Measurements from ENCODE around the gene ADGRL3. TPM values are rescaled to one million over a fixed set of nuclear protein-coding genes. Genes with fewer than 3 reads are reported as not detected.
"Not testable (repeated sequence)": the region's sequence is repeated elsewhere in the genome, so short reads cannot be mapped to it uniquely, and the experiment has no call there.

Gene ADGRL3
- polyA plus RNA-seq, 3 donors from 2014 or later, result not detected

DNA sequence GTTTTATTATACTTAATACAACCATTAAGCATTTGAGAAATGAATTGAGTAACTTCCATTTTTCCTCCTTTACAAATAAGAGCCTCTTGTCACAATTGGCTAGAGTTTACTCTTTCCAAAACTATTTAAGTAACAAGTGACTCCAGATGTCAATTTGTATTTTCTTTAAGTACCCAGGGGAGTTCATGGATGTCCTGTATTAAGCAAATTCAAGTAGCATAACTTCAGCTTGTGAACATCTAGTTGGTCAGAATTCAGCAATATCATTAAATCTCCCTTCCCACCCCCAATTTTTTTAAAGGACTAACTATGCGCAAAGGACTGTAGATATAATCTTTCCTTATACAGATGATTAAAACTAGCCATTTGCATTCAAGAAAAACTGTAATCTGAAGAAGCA is 1.4 kb upstream of the ADGRL3 start:
- DNase-seq, result no peak
- Mint-ChIP-seq H3K4me1 (peaks cover 0 to 2% of the 10 kb centered on the region in 2 donors), H3K27me3 (ENCODE audit: low read depth in 3 of 3) (peaks cover 5 to 11% (median 8%) of the 10 kb centered on the region in 3 donors), H3K9me3 (peaks cover 5 to 38% (median 16%) of the 10 kb centered on the region in 6 donors), H3K4me3 (no peak overlapping the region), H3K36me3 (peaks cover 0 to 4% (median 3%) of the 10 kb centered on the region in 3 donors), H3K27ac (no peak overlapping the region)

DNA sequence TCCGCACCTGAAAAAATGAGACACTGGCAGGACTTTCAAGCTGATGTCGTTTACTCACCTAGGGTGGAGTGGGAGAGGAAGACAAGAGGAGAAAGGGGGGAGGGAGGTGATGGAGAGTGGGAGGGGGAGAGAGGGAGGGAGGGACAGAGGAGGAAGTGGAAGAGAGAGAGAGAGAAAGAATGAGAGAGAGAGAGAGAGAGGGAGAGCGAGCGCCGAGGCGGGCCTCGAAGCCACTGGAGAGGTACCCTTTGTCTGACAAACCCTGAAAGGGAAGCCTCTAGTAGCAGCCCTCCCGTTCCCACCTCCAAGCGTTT is 296 bp upstream of the ADGRL3 start:
- no peak overlapping the region for H3K4me3 Mint-ChIP-seq
- no peak overlapping the region for H3K27ac Mint-ChIP-seq
- peaks cover 0 to 6% (median 3%) of the 10 kb centered on the region in 3 donors for H3K36me3 Mint-ChIP-seq
- peaks cover 5 to 48% (median 16%) of the 10 kb centered on the region in 6 donors for H3K9me3 Mint-ChIP-seq
- no peak for DNase-seq
- H3K4me1 Mint-ChIP-seq, result peaks cover 0 to 2% of the 10 kb centered on the region in 2 donors
- peaks cover 5 to 12% (median 8%) of the 10 kb centered on the region in 3 donors for H3K27me3 Mint-ChIP-seq (ENCODE audit: low read depth in 3 of 3)

DNA sequence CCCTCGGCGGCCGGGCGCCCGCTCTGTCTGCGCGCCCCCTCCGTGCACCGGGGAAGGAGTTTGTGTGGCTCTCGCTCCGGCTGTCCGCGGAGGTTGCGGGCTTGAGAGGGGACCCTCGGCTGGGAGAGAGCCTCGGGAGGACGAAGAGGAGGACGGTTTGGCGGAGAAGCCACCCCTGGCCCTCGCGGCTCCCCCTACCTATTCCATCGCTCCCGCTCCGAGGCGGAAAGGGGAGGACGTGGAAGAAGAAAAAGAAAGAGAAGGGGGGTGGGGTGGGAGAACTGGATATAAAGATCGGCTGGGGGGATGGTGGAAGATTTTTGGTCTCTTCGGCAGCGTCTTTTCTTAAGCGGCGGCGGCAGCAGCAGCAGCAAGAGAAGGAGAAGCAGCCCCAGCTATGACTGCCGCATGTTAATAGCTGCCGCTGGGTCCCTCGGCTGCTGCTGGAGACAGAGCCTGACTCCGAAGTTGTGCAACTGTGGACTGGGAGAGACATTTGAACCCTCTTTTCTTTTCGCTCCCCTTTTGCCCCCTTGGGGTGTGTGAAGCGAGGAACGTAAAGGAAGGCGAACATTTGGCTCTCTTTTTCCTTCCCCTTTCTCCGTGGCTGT is 895 bp downstream of the ADGRL3 start:
- H3K27me3 Mint-ChIP-seq (ENCODE audit: low read depth in 3 of 3), result peaks cover 5 to 12% (median 8%) of the 10 kb centered on the region in 3 donors

DNA sequence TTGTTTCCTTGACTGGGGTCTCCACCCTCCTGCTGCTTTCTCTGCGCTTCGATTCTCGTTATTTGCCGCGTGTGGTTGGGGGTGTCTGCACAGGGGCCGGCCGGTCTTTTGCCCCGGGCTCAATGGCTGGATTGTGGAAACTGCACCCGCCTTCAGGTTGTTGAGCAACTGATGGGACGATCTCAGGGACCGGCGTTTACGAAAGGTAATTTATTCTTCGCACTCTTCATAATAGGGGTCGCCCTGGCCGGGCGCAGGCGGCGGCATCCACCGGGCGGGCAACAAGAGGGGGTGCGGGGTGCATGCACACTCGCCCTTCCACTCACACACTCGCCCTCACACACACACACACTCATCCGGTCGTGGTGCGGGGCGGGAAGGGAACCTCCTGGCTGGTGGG is 1.4 kb downstream of the ADGRL3 start:
- H3K36me3 Mint-ChIP-seq, result peaks cover 0 to 10% (median 3%) of the 10 kb centered on the region in 3 donors
- H3K27me3 Mint-ChIP-seq (ENCODE audit: low read depth in 3 of 3), result peaks cover 5 to 12% (median 8%) of the 10 kb centered on the region in 3 donors
- no peak for DNase-seq
- H3K27ac Mint-ChIP-seq, result no peak overlapping the region
- peaks cover 5 to 51% (median 15%) of the 10 kb centered on the region in 6 donors for H3K9me3 Mint-ChIP-seq
- H3K4me1 Mint-ChIP-seq, result peaks cover 0 to 2% of the 10 kb centered on the region in 2 donors
- no peak overlapping the region for H3K4me3 Mint-ChIP-seq

More for the DNA sequence above, 895 bp downstream of the ADGRL3 start:
- Mint-ChIP-seq H3K4me1 (peaks cover 0 to 2% of the 10 kb centered on the region in 2 donors), H3K27ac (no peak overlapping the region), H3K4me3 (no peak overlapping the region), H3K9me3 (peaks cover 5 to 53% (median 15%) of the 10 kb centered on the region in 6 donors), H3K36me3 (peaks cover 0 to 10% (median 3%) of the 10 kb centered on the region in 3 donors)
- no peak for DNase-seq

DNA sequence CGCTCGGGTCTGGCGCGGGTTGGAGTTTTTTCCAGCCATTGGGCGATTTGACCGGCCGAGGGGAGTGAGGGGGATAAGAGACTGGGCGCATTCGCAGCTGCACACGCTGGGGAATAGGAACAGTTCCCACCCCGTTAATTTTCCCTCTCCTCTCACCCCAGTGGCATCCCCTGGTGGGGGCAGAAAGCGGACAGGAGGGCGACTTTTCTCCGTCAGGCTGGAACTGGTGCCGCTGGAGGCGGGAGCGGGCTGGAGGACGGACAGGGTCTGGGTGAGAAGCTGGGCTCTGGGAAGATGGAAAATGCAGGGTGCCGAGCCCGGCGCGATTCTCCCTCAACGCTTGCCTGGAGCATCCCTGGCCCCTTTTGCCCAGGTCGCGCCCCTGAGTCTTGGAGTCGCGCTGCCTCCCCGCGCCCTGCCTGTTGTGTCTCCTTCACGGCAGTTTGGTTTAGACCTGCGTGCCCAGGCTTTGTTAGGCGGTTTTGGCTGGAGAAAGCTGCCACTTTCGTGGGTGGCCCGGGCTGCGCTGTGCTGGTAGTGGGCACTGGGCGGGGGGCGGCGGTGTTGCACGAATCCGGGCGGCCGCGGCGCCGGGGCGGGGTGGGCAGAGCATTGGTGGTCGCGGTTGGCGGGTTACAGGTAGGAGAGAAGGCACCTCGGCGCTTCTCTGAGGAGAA is 2.0 kb downstream of the ADGRL3 start:
- peaks cover 0 to 2% of the 10 kb centered on the region in 2 donors for H3K4me1 Mint-ChIP-seq
- peaks cover 5 to 12% (median 8%) of the 10 kb centered on the region in 3 donors for H3K27me3 Mint-ChIP-seq (ENCODE audit: low read depth in 3 of 3)
- peaks cover 5 to 47% (median 16%) of the 10 kb centered on the region in 6 donors for H3K9me3 Mint-ChIP-seq
- H3K4me3 Mint-ChIP-seq, result no peak overlapping the region
- DNase-seq, result no peak
- H3K36me3 Mint-ChIP-seq, result peaks cover 0 to 10% (median 3%) of the 10 kb centered on the region in 3 donors
- H3K27ac Mint-ChIP-seq, result no peak overlapping the region

DNA sequence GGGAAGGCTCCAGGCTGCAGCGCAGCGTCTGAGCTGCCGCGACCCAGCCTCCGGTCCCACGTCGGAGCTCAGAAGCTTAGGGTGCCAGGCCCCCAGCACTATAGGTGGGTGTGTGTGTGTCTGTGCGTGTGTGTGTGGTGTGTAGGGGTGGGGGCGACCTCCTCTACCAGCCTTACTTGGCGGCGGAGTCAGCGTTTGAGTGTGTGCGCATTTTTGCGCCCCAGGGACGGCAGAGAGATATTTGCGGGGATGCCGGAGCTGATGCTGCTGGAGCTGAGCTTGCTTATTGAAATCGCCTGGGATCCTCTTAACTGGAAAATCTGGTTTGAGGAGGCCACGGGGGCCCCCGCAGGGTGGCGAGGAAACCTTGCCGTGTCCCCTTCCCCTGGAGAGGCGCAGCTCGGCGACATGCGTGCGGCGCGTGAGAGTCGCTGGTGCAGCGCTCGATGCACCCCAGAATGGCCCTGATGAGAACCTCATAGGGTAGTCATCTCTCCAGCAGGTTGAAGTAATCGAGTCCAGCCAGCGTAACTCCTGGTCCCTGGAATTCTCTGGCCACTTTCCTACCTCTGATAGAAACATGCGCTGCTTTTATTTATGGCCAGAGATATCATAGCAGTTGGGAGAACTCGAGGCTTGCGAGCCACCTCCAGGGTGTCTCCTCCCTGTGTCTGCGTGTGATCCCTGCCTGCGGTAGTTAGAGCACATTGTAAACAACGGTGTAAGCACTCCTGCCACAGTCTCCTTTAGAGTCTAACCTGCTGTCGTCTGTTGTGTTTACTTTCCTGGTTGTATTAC is 2.7 kb downstream of the ADGRL3 start:
- Mint-ChIP-seq H3K4me3 (no peak overlapping the region), H3K36me3 (peaks cover 0 to 10% (median 3%) of the 10 kb centered on the region in 3 donors), H3K27me3 (ENCODE audit: low read depth in 3 of 3) (peaks cover 5 to 12% (median 8%) of the 10 kb centered on the region in 3 donors), H3K4me1 (peaks cover 0 to 2% of the 10 kb centered on the region in 2 donors), H3K27ac (no peak overlapping the region), H3K9me3 (peaks cover 7 to 51% (median 18%) of the 10 kb centered on the region in 6 donors)
- no peak for DNase-seq

DNA sequence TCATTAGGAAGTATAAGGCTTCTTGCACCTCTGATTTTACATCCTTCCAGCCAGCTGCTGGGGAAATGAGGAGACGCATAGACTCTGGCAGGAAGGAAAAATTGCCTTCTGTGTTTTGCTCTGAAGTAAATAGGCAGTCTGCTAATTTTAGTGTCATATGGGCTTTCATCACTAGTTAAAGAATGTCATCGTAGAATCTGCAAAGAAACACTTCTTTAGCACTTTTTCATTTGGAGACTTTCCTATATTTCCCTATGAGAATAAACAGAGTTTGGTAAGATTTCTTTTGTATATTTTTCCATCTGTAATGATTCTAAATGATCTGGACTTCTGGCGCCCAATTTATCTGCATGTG is 3.3 kb downstream of the ADGRL3 start:
- peaks cover 0 to 10% (median 3%) of the 10 kb centered on the region in 3 donors for H3K36me3 Mint-ChIP-seq
- H3K27me3 Mint-ChIP-seq (ENCODE audit: low read depth in 3 of 3), result peaks cover 5 to 12% (median 8%) of the 10 kb centered on the region in 3 donors
- H3K27ac Mint-ChIP-seq, result no peak overlapping the region
- no peak overlapping the region for H3K4me3 Mint-ChIP-seq
- peaks cover 7 to 55% (median 18%) of the 10 kb centered on the region in 6 donors for H3K9me3 Mint-ChIP-seq
- no peak for DNase-seq
- peaks cover 0 to 2% of the 10 kb centered on the region in 2 donors for H3K4me1 Mint-ChIP-seq

DNA sequence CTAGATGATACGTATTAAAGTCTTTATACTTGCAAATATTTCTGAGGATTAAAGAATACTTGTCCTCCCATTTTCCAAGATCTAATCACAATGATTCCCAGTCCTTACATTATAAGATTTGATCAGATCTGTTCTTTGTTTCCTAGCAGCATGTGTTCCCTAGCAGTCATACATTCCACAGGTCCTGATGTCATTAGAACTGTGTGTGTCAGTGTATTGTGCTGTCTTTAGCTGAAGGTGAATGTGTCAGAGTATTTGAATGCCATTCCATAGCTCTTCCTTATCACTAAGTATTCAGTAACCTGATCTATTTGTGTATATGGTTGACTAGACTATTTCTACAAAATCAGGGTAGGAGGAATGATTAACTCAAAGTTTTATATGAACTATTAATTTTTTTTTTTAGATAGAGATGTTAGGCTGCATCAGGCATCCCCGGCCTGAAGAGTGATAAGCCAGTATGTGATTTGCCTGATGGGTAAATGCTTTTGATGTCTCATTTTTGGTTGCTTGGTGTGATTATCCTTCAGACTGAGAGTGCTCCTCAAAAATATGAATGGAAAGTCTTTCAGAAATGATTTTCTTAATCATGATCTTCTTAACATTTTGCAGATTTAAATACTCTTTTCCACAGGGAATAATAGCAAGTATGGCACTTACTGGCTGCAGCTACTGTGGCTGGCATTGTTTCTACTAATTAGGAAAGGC is 4.4 kb downstream of the ADGRL3 start:
- no peak for DNase-seq
- Mint-ChIP-seq H3K27me3 (ENCODE audit: low read depth in 3 of 3) (peaks cover 2 to 12% (median 8%) of the 10 kb centered on the region in 3 donors), H3K4me1 (peaks cover 0 to 2% of the 10 kb centered on the region in 2 donors), H3K36me3 (peaks cover 0 to 10% (median 0%) of the 10 kb centered on the region in 3 donors), H3K4me3 (no peak overlapping the region), H3K9me3 (peaks cover 6 to 46% (median 13%) of the 10 kb centered on the region in 6 donors), H3K27ac (no peak overlapping the region)

DNA sequence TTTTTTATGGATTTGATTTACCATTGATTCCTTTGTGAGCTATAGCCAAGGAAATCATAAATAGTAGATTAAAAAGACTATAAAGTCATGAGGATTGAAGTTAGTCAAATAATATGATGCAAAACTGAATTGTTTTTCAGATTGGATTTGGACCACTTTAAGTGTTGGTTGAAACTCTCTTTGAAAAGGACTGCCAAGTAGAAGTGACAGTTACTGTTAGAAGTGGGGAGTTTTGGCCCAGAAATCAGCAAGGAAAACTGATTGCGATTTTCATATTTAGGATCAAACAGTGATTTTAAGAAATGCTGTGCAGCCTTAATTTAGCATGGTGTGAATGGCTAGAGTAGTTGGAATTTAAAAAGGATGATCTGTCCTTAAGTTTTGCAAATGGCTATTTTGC is 4.9 kb downstream of the ADGRL3 start:
- Mint-ChIP-seq H3K9me3 (peaks cover 6 to 44% (median 12%) of the 10 kb centered on the region in 6 donors), H3K4me3 (no peak overlapping the region), H3K27me3 (ENCODE audit: low read depth in 3 of 3) (peaks cover 2 to 12% (median 8%) of the 10 kb centered on the region in 3 donors), H3K27ac (no peak overlapping the region), H3K4me1 (peaks cover 0 to 2% of the 10 kb centered on the region in 2 donors), H3K36me3 (peaks cover 0 to 10% (median 0%) of the 10 kb centered on the region in 3 donors)
- DNase-seq, result no peak

DNA sequence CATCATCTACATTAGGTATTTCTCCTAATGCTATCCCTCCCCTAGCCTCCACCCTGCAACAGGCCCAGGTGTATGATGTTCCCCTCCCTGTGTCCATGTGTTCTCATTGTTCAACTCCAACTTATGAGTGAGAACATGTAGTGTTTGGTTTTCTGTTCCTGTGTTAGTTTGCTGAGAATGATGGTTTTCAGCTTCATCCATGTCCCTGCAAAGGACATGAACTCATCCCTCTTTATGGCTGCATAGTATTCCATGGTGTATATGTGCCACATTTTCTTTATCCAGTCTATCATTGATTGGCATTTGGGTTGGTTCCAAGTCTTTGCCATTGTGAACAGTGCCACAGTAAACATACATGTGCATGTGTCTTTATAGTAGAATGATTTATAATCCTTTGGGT is 7.0 kb downstream of the ADGRL3 start:
- H3K36me3 Mint-ChIP-seq; DNase-seq; H3K27ac Mint-ChIP-seq; H3K27me3 Mint-ChIP-seq (ENCODE audit: low read depth in 3 of 3); H3K4me1 Mint-ChIP-seq; H3K4me3 Mint-ChIP-seq: not testable (repeated sequence)
- peaks cover 4 to 52% (median 10%) of the 10 kb centered on the region in 6 donors for H3K9me3 Mint-ChIP-seq

DNA sequence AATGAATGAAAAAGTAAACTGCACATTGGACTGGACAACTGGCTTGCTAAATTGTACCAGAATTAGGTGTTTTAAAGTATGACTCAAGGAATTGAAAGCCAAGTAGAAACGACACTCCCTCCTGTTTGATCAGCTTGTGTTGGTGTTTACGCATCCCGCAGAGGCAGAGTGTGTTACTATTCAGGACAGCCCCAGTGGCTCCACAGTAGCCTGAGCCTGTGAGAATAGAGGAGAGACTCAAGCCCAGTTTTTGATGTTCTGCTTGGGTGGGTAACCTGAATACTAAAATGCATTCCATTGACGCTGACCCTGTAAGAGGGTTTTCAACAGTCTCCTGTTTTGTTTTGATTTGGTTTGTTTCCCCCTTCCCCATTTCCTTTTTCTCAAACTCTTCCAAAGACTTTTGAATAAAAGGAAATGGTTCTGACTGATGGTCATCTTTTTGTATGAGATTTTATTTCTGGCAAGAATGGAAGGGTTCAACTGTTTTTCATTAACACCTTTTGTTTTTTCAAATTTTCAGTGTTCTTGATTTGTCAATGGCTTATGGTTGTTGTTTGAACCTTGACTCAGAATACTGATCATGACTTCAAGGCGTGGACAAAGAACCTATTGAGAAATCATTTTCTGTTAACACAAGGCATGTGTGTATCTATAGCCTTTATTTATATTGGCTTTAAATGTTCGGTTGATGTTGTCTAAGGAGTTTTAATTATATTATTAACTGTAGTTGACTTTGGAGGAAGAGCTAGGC is 10.2 kb downstream of the ADGRL3 start:
- no peak for DNase-seq
- Mint-ChIP-seq H3K9me3 (peaks cover 3 to 39% (median 11%) of the 10 kb centered on the region in 6 donors), H3K4me3 (no peak overlapping the region), H3K27me3 (ENCODE audit: low read depth in 3 of 3) (no peaks in the 10 kb centered on the region), H3K36me3 (peaks cover 0 to 4% (median 0%) of the 10 kb centered on the region in 3 donors), H3K4me1 (no peaks in the 10 kb centered on the region), H3K27ac (no peak overlapping the region)

DNA sequence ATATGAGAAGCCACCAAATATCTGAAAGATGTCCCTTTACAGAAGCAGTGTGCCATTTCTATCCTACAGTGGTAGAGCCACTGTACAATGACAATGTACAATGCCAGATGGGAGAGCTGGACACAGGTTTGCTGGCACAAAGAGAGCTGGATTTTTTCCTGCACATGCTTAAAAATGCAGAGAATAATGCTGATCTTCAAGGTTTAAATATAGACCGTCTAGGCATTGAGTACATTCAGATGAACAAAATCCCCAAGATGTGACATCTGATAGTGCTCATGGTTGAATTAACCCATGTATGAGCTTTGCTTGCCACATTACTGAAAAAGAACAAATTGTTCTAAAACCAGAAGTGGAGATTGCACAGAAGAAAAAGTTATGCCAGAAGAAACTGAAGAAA is 11.7 kb downstream of the ADGRL3 start:
- Mint-ChIP-seq H3K4me1 (no peaks in the 10 kb centered on the region), H3K36me3 (no peaks in the 10 kb centered on the region), H3K9me3 (peaks cover 2 to 37% (median 10%) of the 10 kb centered on the region in 6 donors), H3K27ac (no peak overlapping the region), H3K27me3 (ENCODE audit: low read depth in 3 of 3) (peaks cover 0 to 5% (median 0%) of the 10 kb centered on the region in 3 donors), H3K4me3 (no peak overlapping the region)
- no peak for DNase-seq

DNA sequence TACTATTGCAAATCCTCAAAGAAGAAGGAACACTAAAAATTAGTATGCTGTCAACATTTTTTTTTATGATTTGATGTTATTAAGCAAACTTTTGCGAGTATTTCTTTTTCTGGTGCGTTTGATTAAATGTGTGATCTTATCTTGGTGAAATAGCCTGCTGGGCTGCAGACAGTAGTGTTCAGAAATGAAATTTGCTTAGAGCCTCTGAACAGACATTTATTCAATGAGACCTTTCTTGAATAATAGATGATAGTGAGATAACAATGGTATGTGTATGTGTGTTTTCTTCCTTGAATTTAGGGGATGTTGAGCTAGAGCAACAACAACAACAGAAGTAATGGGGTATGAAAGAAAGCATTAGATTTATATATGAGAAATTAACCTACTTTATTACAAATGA is 12.7 kb downstream of the ADGRL3 start:
- no peaks in the 10 kb centered on the region for H3K36me3 Mint-ChIP-seq
- H3K4me3 Mint-ChIP-seq, result no peak overlapping the region
- no peak for DNase-seq
- peaks cover 0 to 37% (median 8%) of the 10 kb centered on the region in 6 donors for H3K9me3 Mint-ChIP-seq
- H3K4me1 Mint-ChIP-seq, result no peaks in the 10 kb centered on the region
- H3K27me3 Mint-ChIP-seq (ENCODE audit: low read depth in 3 of 3), result peaks cover 0 to 5% (median 2%) of the 10 kb centered on the region in 3 donors
- H3K27ac Mint-ChIP-seq, result no peak overlapping the region

All from immature natural killer cell (primary cell).